Stomach (tissue), 9 donors: ENCODE data around the gene CIAO2B. TPM values are rescaled to one million over a fixed set of nuclear protein-coding genes. Genes with fewer than 3 reads are reported as not detected.
A peak's percentile ranks its signal among the peaks of the same experiment; 100 is the strongest.

Experiments used
- DNase-seq, 2 donors: peaks; one replicate each; pipeline versions ENCODE4 v3.0.0 to v3.0.0-alpha.2; 2013 to 2019
- H3K27ac ChIP-seq, 5 donors: fragments of 200-600 bp in 4 of 5; sonication (generic) in 4 of 5; one replicate each; pipeline ENCODE4 v1.5.1; 2013 to 2019; ENCODE audit warnings: mild to moderate bottlenecking in 1 of 5, moderate library complexity in 1 of 5
- H3K27me3 ChIP-seq, 3 donors: fragments of 200-600 bp; sonication (generic); one replicate each; pipeline ENCODE4 v1.5.1; 2017 to 2019; ENCODE audit warnings: mixed run types in 1 of 3
- H3K36me3 ChIP-seq, 4 donors: fragments of 200-600 bp; sonication (generic); 1 replicate in 3 of 4; 2 replicates in 1 of 4; pipeline ENCODE4 v1.5.1; 2016 to 2019
- H3K4me1 ChIP-seq, 4 donors: fragments of 200-600 bp; sonication (generic); one replicate each; pipeline ENCODE4 v1.5.1; 2016 to 2019
- H3K4me3 ChIP-seq, 4 donors: fragments of 200-600 bp; sonication (generic) in 3 of 4; one replicate each; pipeline ENCODE4 v1.5.1; 2016 to 2019; ENCODE audit warnings: mild to moderate bottlenecking in 1 of 4
- H3K9me3 ChIP-seq, 4 donors: fragments of 200-600 bp; sonication (generic); one replicate each; pipeline ENCODE4 v1.5.1; 2016 to 2019
- CTCF ChIP-seq, 7 experiments: fragments of 450-650 bp in 4 of 7; fragments of 200-600 bp in 3 of 7; sonication (generic) in 3 of 7; IDR thresholded peaks; one replicate each; pipeline ENCODE4 v1.5.1; 2016 to 2019; ENCODE audit warnings: antibody characterized with exemption in 7 of 7, control low read depth in 2 of 7, mild to moderate bottlenecking in 1 of 7
- EP300 ChIP-seq: sonication (generic); formaldehyde crosslinking; IDR thresholded peaks from one replicate; pipeline ENCODE4 v1.6.1; 2017; ENCODE audit warnings: antibody characterized with exemption
- POLR2A ChIP-seq, 4 donors: fragments of 450-650 bp; IDR thresholded peaks; one replicate each; pipeline ENCODE4 v1.6.1; 2016; ENCODE audit warnings: antibody characterized with exemption in 4 of 4, control low read depth in 2 of 4, mild to moderate bottlenecking in 1 of 4, moderate library complexity in 1 of 4
- POLR2AphosphoS5 ChIP-seq, 3 donors: sonication (generic); formaldehyde crosslinking; IDR thresholded peaks; one replicate each; pipeline ENCODE4 v1.6.1; 2016; ENCODE audit warnings: antibody characterized with exemption in 3 of 3
- WGBS, 5 donors: extraction: QIAGEN DNeasy Blood & Tissue Kit in 3 of 5; methylation state at CpG; one replicate each; pipeline versions ENCODE4 v1.1.5 to v1.1.7; 2013 to 2018; 5-methylcytosine and 5-hydroxymethylcytosine counted together
- intact Hi-C: fragments of 100-400 bp; cut with DNase I; formaldehyde crosslinking; loops from one replicate; pipeline ENCODE4 v1.15.1; 2023; ENCODE audit warnings: low total_unique reads
- polyA plus RNA-seq, 3 donors: library from polyadenylated mRNA; stranded (reverse); fragments of 200-250 nt; gene quantifications; one replicate each; pipeline ENCODE4 v1.2.3, GENCODE V29; 2013
- total RNA-seq, 5 donors: library from RNA; depleted of rRNA; stranded (reverse); fragments of >200 nt; gene quantifications; one replicate each; pipeline versions ENCODE4 v1.1.0 to v1.2.3, GENCODE V29; 2014 to 2016
- donor health status: healthy with polysubstance abuse.
- donor health status: Bipolar disorder and iron deficiency.
- donor health status: healthy.

CIAO2B gene
- total and polyA plus RNA-seq, 8 donors, result 4.3 to 176 (median 76.1) TPM

GRCh38 chr16:66906916-66907836, 27.0 kb downstream of the CIAO2B start:
- no peak for DNase-seq
- Histone ChIP-seq H3K4me3 (no peak overlapping the region), H3K4me1 (peaks cover 26 to 44% (median 33%) of the 10 kb centered on the region in 4 donors), H3K27me3 (no peaks in the 10 kb centered on the region), H3K9me3 (no peaks in the 10 kb centered on the region), H3K27ac (peak overlapping the region in 2 of 5 donors; percentile 67 to 88), H3K36me3 (no peaks in the 10 kb centered on the region)
- WGBS, 5 donors, result 51 to 76% (median 65%) methylated on average over 3 to 7 of the region's 7 CpGs
- no peak for TF ChIP-seq POLR2AphosphoS5 (IDR thresholded peaks at IDR 0.05)
- no peak for TF ChIP-seq CTCF (IDR thresholded peaks at IDR 0.05)
- no peak for TF ChIP-seq EP300
- TF ChIP-seq POLR2A (IDR thresholded peaks at IDR 0.05), result no peak
- intact Hi-C loops, result no loop called here

- peak overlapping the region; percentile 9 to 88 (median 59) for H3K27ac ChIP-seq
- intact Hi-C loops, result no loop called here
These were observed 28.3 kb downstream of the CIAO2B start for GRCh38 chr16:66905633-66906539.

GRCh38 chr16:66904846-66905632, 29.2 kb downstream of the CIAO2B start:
- peak; percentile 37 to 75 for DNase-seq
- H3K9me3 ChIP-seq, result no peaks in the 10 kb centered on the region
- intact Hi-C loops, result no loop called here
- 35 to 49% (median 47%) methylated on average over 15 to 16 of the region's 16 CpGs for WGBS, 5 donors
- peak overlapping the region; percentile 9 to 88 (median 59) for H3K27ac ChIP-seq
- no peaks in the 10 kb centered on the region for H3K27me3 ChIP-seq
- no peak overlapping the region for H3K4me3 ChIP-seq
- TF ChIP-seq POLR2A (IDR thresholded peaks at IDR 0.05), result no peak
- TF ChIP-seq EP300, result no peak
- no peak for TF ChIP-seq POLR2AphosphoS5 (IDR thresholded peaks at IDR 0.05)
- TF ChIP-seq CTCF (IDR thresholded peaks at IDR 0.05), result no peak
- no peaks in the 10 kb centered on the region for H3K36me3 ChIP-seq
- peaks cover 42 to 65% (median 52%) of the 10 kb centered on the region in 4 donors for H3K4me1 ChIP-seq

More at GRCh38 chr16:66905633-66906539, 28.3 kb downstream of the CIAO2B start:
- H3K27me3 ChIP-seq, result no peaks in the 10 kb centered on the region
- H3K9me3 ChIP-seq, result no peaks in the 10 kb centered on the region
- peaks cover 33 to 57% (median 43%) of the 10 kb centered on the region in 4 donors for H3K4me1 ChIP-seq
- H3K36me3 ChIP-seq, result no peaks in the 10 kb centered on the region
- WGBS, 5 donors, result 57 to 71% (median 60%) methylated on average over 11 of the region's 11 CpGs
- TF ChIP-seq POLR2A (IDR thresholded peaks at IDR 0.05) (no peak), POLR2AphosphoS5 (IDR thresholded peaks at IDR 0.05) (peak in 1 of 3 donors; percentile 23)
- H3K4me3 ChIP-seq, result no peak overlapping the region
- peak; percentile 86 to 95 for DNase-seq

GRCh38 chr16:66904428-66904845, 29.8 kb downstream of the CIAO2B start:
- TF ChIP-seq CTCF (IDR thresholded peaks at IDR 0.05) (no peak), EP300 (no peak), POLR2AphosphoS5 (IDR thresholded peaks at IDR 0.05) (no peak)
- peaks cover 46 to 71% (median 57%) of the 10 kb centered on the region in 4 donors for H3K4me1 ChIP-seq
- H3K36me3 ChIP-seq, result no peaks in the 10 kb centered on the region
- no peaks in the 10 kb centered on the region for H3K9me3 ChIP-seq
- no peaks in the 10 kb centered on the region for H3K27me3 ChIP-seq
- no peak overlapping the region for H3K4me3 ChIP-seq
- peak overlapping the region in 4 of 5 donors; percentile 59 to 88 (median 63) for H3K27ac ChIP-seq
- no peak for DNase-seq
- WGBS, 5 donors, result 83 to 88% (median 87%) methylated on average over 13 of the region's 13 CpGs
- intact Hi-C loops, result no loop called here
